IgD-negative memory B cell (primary cell): Measurements from ENCODE around the gene ANGPTL5. TPM values are rescaled to one million over a fixed set of nuclear protein-coding genes. Genes with fewer than 3 reads are reported as not detected.
"Not testable (repeated sequence)": the region's sequence is repeated elsewhere in the genome, so short reads cannot be mapped to it uniquely, and the experiment has no call there.

Experiments used
- H3K27ac Mint-ChIP-seq, 3 donors: one replicate each; pipeline ENCODE4 v1.8.0; 2020 to 2022; ENCODE audit warnings: mild to moderate bottlenecking in 3 of 3, mixed read lengths in 3 of 3, moderate library complexity in 1 of 3
- H3K27me3 Mint-ChIP-seq: one replicate; pipeline ENCODE4 v1.8.0; 2021; ENCODE audit warnings: mixed read lengths
- H3K36me3 Mint-ChIP-seq: one replicate; pipeline ENCODE4 v1.8.0; 2020; ENCODE audit warnings: mild to moderate bottlenecking, mixed read lengths
- H3K4me1 Mint-ChIP-seq, 3 donors: one replicate each; pipeline ENCODE4 v1.8.0; 2020 to 2022; ENCODE audit warnings: mixed read lengths in 3 of 3, mild to moderate bottlenecking in 1 of 3
- H3K4me3 Mint-ChIP-seq, 4 donors: one replicate each; pipeline ENCODE4 v1.8.0; 2020 to 2022; ENCODE audit warnings: mild to moderate bottlenecking in 4 of 4, mixed read lengths in 4 of 4, moderate library complexity in 3 of 4
- H3K9me3 Mint-ChIP-seq, 3 donors: one replicate each; pipeline ENCODE4 v1.8.0; 2020 to 2021; ENCODE audit warnings: mixed read lengths in 3 of 3, mild to moderate bottlenecking in 1 of 3
- polyA plus RNA-seq: library from polyadenylated mRNA; unstranded; fragments of 300-500 nt; fragmentation: Illumina TruSeq; gene quantifications from one replicate; pipeline ENCODE4 v1.2.3, GENCODE V29; 2021

Gene ANGPTL5
- not detected for polyA plus RNA-seq

GRCh38 chr11:101916422-101916821 lies at the start of gene ANGPTL5:
ANGPTL5 (minus strand) TSS chr11:101916522; CDS start chr11:101907909, 8,613 bp downstream.
- H3K27me3 Mint-ChIP-seq = no peaks in the 10 kb centered on the region
- H3K36me3 Mint-ChIP-seq = no peaks in the 10 kb centered on the region

GRCh38 chr11:101964200-101964599 lies 47.9 kb upstream of the ANGPTL5 start:
- not testable (repeated sequence) for H3K27me3 Mint-ChIP-seq, H3K4me3 Mint-ChIP-seq, H3K9me3 Mint-ChIP-seq

More at GRCh38 chr11:101916422-101916821, at the start of gene ANGPTL5:
- Mint-ChIP-seq H3K4me3 (peak within 1 kb of the TSS; percentile 93 to 98 (median 94)), H3K27ac (peak within 1 kb of the TSS; percentile 96 to 99 (median 97)), H3K9me3 (no peaks in the 10 kb centered on the region), H3K4me1 (peaks cover 22 to 24% (median 22%) of the 10 kb centered on the region in 3 donors)

GRCh38 chr11:101960231-101960630 lies 43.9 kb upstream of the ANGPTL5 start:
- Mint-ChIP-seq H3K36me3 (peaks cover 15% of the 10 kb centered on the region), H3K4me1 (no peaks in the 10 kb centered on the region), H3K9me3 (no peaks in the 10 kb centered on the region), H3K4me3 (no peak overlapping the region), H3K27me3 (no peaks in the 10 kb centered on the region), H3K27ac (no peak overlapping the region)

More at GRCh38 chr11:101964200-101964599, 47.9 kb upstream of the ANGPTL5 start:
- H3K4me1 Mint-ChIP-seq, H3K27ac Mint-ChIP-seq: not testable (repeated sequence)
- peaks cover 14% of the 10 kb centered on the region for H3K36me3 Mint-ChIP-seq

- Mint-ChIP-seq H3K4me1 (no peaks in the 10 kb centered on the region), H3K27ac (no peak overlapping the region), H3K36me3 (peaks cover 5% of the 10 kb centered on the region), H3K27me3 (no peaks in the 10 kb centered on the region), H3K4me3 (no peak overlapping the region), H3K9me3 (no peaks in the 10 kb centered on the region)
These were observed 39.4 kb upstream of the ANGPTL5 start for GRCh38 chr11:101955701-101956100.

- Mint-ChIP-seq H3K9me3 (no peaks in the 10 kb centered on the region), H3K27me3 (no peaks in the 10 kb centered on the region), H3K36me3 (peaks cover 5% of the 10 kb centered on the region), H3K4me1 (no peaks in the 10 kb centered on the region), H3K27ac (no peak overlapping the region), H3K4me3 (no peak overlapping the region)
These were observed 39.0 kb upstream of the ANGPTL5 start for GRCh38 chr11:101955278-101955677.

- H3K36me3 Mint-ChIP-seq = peaks cover 3% of the 10 kb centered on the region
- no peak overlapping the region for H3K4me3 Mint-ChIP-seq
- no peaks in the 10 kb centered on the region for H3K9me3 Mint-ChIP-seq
- no peaks in the 10 kb centered on the region for H3K27me3 Mint-ChIP-seq
- no peaks in the 10 kb centered on the region for H3K4me1 Mint-ChIP-seq
- no peak overlapping the region for H3K27ac Mint-ChIP-seq
These were observed 33.4 kb upstream of the ANGPTL5 start for GRCh38 chr11:101949680-101950220.

GRCh38 chr11:101945448-101945847 lies 29.1 kb upstream of the ANGPTL5 start:
- H3K36me3 Mint-ChIP-seq = peaks cover 8% of the 10 kb centered on the region
- no peak overlapping the region for H3K4me3 Mint-ChIP-seq
- peaks cover 0 to 3% (median 1%) of the 10 kb centered on the region in 3 donors for H3K4me1 Mint-ChIP-seq
- no peak overlapping the region for H3K27ac Mint-ChIP-seq
- no peaks in the 10 kb centered on the region for H3K9me3 Mint-ChIP-seq
- no peaks in the 10 kb centered on the region for H3K27me3 Mint-ChIP-seq

- H3K27ac Mint-ChIP-seq = no peak overlapping the region
- H3K9me3 Mint-ChIP-seq = no peaks in the 10 kb centered on the region
- H3K36me3 Mint-ChIP-seq = peaks cover 8% of the 10 kb centered on the region
- H3K4me1 Mint-ChIP-seq = peaks cover 0 to 3% (median 1%) of the 10 kb centered on the region in 3 donors
- no peak overlapping the region for H3K4me3 Mint-ChIP-seq
- no peaks in the 10 kb centered on the region for H3K27me3 Mint-ChIP-seq
These were observed 28.6 kb upstream of the ANGPTL5 start for GRCh38 chr11:101944923-101945322.

GRCh38 chr11:101940901-101941520 lies 24.7 kb upstream of the ANGPTL5 start:
- Mint-ChIP-seq H3K36me3 (peaks cover 8% of the 10 kb centered on the region), H3K4me1 (peaks cover 0 to 3% (median 3%) of the 10 kb centered on the region in 3 donors), H3K4me3 (no peak overlapping the region), H3K9me3 (no peaks in the 10 kb centered on the region), H3K27ac (no peak overlapping the region), H3K27me3 (no peaks in the 10 kb centered on the region)

GRCh38 chr11:101931692-101932091 lies 15.4 kb upstream of the ANGPTL5 start:
- no peak overlapping the region for H3K4me3 Mint-ChIP-seq
- H3K36me3 Mint-ChIP-seq = peaks cover 15% of the 10 kb centered on the region
- H3K9me3 Mint-ChIP-seq = peaks cover 0 to 8% (median 6%) of the 10 kb centered on the region in 3 donors
- no peak overlapping the region for H3K27ac Mint-ChIP-seq
- H3K4me1 Mint-ChIP-seq = no peaks in the 10 kb centered on the region
- H3K27me3 Mint-ChIP-seq = no peaks in the 10 kb centered on the region

- peak overlapping the region in 1 of 3 donors; percentile 19 for H3K27ac Mint-ChIP-seq
- H3K36me3 Mint-ChIP-seq = peaks cover 14% of the 10 kb centered on the region
- H3K27me3 Mint-ChIP-seq = no peaks in the 10 kb centered on the region
- no peaks in the 10 kb centered on the region for H3K4me1 Mint-ChIP-seq
- peaks cover 0 to 8% (median 6%) of the 10 kb centered on the region in 3 donors for H3K9me3 Mint-ChIP-seq
- H3K4me3 Mint-ChIP-seq = no peak overlapping the region
These were observed 13.1 kb upstream of the ANGPTL5 start for GRCh38 chr11:101929294-101929915.

GRCh38 chr11:101923554-101923953 lies 7.2 kb upstream of the ANGPTL5 start:
- Mint-ChIP-seq H3K9me3 (peaks cover 0 to 6% (median 0%) of the 10 kb centered on the region in 3 donors), H3K36me3 (peaks cover 4% of the 10 kb centered on the region), H3K4me3 (no peak overlapping the region), H3K27ac (no peak overlapping the region), H3K4me1 (peaks cover 0 to 2% (median 0%) of the 10 kb centered on the region in 3 donors), H3K27me3 (no peaks in the 10 kb centered on the region)

GRCh38 chr11:101920992-101921391 lies 4.7 kb upstream of the ANGPTL5 start:
- Mint-ChIP-seq H3K4me1 (peaks cover 5 to 7% (median 6%) of the 10 kb centered on the region in 3 donors), H3K27me3 (no peaks in the 10 kb centered on the region), H3K36me3 (peaks cover 2% of the 10 kb centered on the region), H3K27ac (no peak overlapping the region), H3K4me3 (no peak overlapping the region), H3K9me3 (no peaks in the 10 kb centered on the region)

- peak overlapping the region in 1 of 4 donors; percentile 49 for H3K4me3 Mint-ChIP-seq
- peak overlapping the region in 2 of 3 donors; percentile 83 to 97 for H3K27ac Mint-ChIP-seq
- H3K36me3 Mint-ChIP-seq = no peaks in the 10 kb centered on the region
- H3K9me3 Mint-ChIP-seq = no peaks in the 10 kb centered on the region
- no peaks in the 10 kb centered on the region for H3K27me3 Mint-ChIP-seq
- H3K4me1 Mint-ChIP-seq = peaks cover 22 to 24% (median 22%) of the 10 kb centered on the region in 3 donors
These were observed 904 bp upstream of the ANGPTL5 start for GRCh38 chr11:101917226-101917625.

GRCh38 chr11:101915791-101916291 lies 481 bp downstream of the ANGPTL5 start:
- Mint-ChIP-seq H3K36me3 (no peaks in the 10 kb centered on the region), H3K27me3 (no peaks in the 10 kb centered on the region), H3K4me3 (peak overlapping the region; percentile 93 to 98 (median 94)), H3K4me1 (peaks cover 22 to 24% (median 22%) of the 10 kb centered on the region in 3 donors), H3K27ac (peak overlapping the region; percentile 96 to 99 (median 97)), H3K9me3 (no peaks in the 10 kb centered on the region)
